GM19240 (cell line): ENCODE data around the gene TFB2M.
"Not testable (repeated sequence)": the region's sequence is repeated elsewhere in the genome, so short reads cannot be mapped to it uniquely, and the experiment has no call there.

ENCODE experiments used
- DNase-seq: peaks from one replicate; pipeline ENCODE4 v3.0.0; 2011; ENCODE audit warnings: low spot score; ENCODE audit not compliant: insufficient read length

The TFB2M gene

GRCh38 chr1:246583056-246583440 lies 17.0 kb upstream of the TFB2M start:
- no peak for DNase-seq

- DNase-seq: no peak
These were observed 16.4 kb upstream of the TFB2M start for GRCh38 chr1:246582301-246583055.

GRCh38 chr1:246580497-246581370 lies 14.7 kb upstream of the TFB2M start:
- DNase-seq: no peak

- no peak for DNase-seq
These were observed 13.8 kb upstream of the TFB2M start for GRCh38 chr1:246579818-246580217.

GRCh38 chr1:246577720-246578106 lies 11.7 kb upstream of the TFB2M start:
- no peak for DNase-seq

GRCh38 chr1:246577082-246577719 lies 11.1 kb upstream of the TFB2M start:
- no peak for DNase-seq

GRCh38 chr1:246576709-246577032 lies 10.6 kb upstream of the TFB2M start:
- DNase-seq: no peak

GRCh38 chr1:246573491-246573890 lies 7.4 kb upstream of the TFB2M start:
- DNase-seq: no peak

GRCh38 chr1:246572785-246573184 lies 6.7 kb upstream of the TFB2M start:
- DNase-seq: no peak

GRCh38 chr1:246571953-246572352 lies 5.9 kb upstream of the TFB2M start:
- DNase-seq: no peak

GRCh38 chr1:246571309-246571708 lies 5.2 kb upstream of the TFB2M start:
- not testable (repeated sequence) for DNase-seq

- DNase-seq: no peak
These were observed 3.5 kb upstream of the TFB2M start for GRCh38 chr1:246569248-246570238.

- DNase-seq: no peak
These were observed 1.7 kb upstream of the TFB2M start for GRCh38 chr1:246567646-246568235.

- peak; percentile 9 for DNase-seq
These were observed 968 bp upstream of the TFB2M start for GRCh38 chr1:246566813-246567645.

- DNase-seq: no peak
These were observed 322 bp downstream of the TFB2M start for GRCh38 chr1:246565751-246566127.

- no peak for DNase-seq
These were observed 966 bp downstream of the TFB2M start for GRCh38 chr1:246564839-246565750.

- DNase-seq: not testable (repeated sequence)
These were observed 5.2 kb downstream of the TFB2M start for GRCh38 chr1:246560833-246561232.

GRCh38 chr1:246559310-246559709 lies 6.8 kb downstream of the TFB2M start:
- no peak for DNase-seq

GRCh38 chr1:246558041-246558440 lies 8.0 kb downstream of the TFB2M start:
- no peak for DNase-seq
